Raji (cell line): Measurements from ENCODE around the gene LRRK1.

Source experiments
- POLR2A ChIP-seq: IDR thresholded peaks from 2 replicates; pipeline ENCODE4 v1.6.1; 2011; ENCODE audit warnings: low read depth, low read length, control low read depth; ENCODE audit not compliant: insufficient read depth

LRRK1 gene

GRCh38 chr15:101100593-101101442 lies 181.7 kb downstream of the LRRK1 start:
- no peak for TF ChIP-seq POLR2A

- no peak for TF ChIP-seq POLR2A
These were observed 182.5 kb downstream of the LRRK1 start for GRCh38 chr15:101101676-101102075.

DNA sequence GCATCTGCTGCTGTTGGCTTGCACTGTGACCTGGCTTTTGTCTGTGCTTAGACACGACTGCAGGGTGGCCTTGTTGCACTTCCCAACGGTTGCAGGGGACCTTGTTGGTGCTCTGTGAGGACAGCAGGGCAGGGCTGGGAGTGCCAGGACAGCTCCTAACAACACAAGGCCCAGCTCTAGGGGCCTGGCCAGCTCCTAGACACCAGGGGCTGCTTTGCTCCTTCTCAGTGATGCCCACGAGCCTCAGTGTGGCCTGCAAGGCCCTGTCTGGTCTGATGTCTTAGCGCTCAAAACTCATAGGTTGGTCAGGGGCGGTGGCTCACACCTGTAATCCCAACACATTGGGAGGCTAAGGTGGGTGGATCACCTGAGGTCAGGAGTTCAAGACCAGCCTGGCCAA lies 183.6 kb downstream of the LRRK1 start:
- no peak for TF ChIP-seq POLR2A

DNA sequence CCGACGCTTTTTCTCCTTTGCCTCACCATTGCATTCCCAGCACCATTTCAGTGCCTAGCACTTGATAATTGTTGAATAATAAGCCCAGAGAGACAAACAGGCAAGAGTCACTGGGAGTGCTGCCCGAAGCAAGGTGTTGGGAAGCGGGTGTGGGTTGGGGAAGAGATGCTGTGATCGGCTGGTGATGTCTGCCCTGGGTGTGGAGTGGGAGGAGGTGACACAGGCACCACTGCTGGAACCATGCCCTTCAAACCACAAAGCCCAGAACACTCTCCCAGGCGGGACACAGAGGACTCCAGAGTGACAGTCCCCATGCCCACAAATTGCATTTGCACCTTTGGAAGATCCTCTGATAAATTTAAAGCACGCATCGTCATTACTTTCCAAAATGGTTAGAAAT lies 184.4 kb downstream of the LRRK1 start:
- no peak for TF ChIP-seq POLR2A

- no peak for TF ChIP-seq POLR2A
These were observed 185.0 kb downstream of the LRRK1 start for GRCh38 chr15:101104141-101104540.

GRCh38 chr15:101105059-101105891 lies 186.1 kb downstream of the LRRK1 start:
- no peak for TF ChIP-seq POLR2A

GRCh38 chr15:101107101-101107500 lies 187.9 kb downstream of the LRRK1 start:
- no peak for TF ChIP-seq POLR2A

- TF ChIP-seq POLR2A: no peak
These were observed 188.7 kb downstream of the LRRK1 start for GRCh38 chr15:101107625-101108460.

DNA sequence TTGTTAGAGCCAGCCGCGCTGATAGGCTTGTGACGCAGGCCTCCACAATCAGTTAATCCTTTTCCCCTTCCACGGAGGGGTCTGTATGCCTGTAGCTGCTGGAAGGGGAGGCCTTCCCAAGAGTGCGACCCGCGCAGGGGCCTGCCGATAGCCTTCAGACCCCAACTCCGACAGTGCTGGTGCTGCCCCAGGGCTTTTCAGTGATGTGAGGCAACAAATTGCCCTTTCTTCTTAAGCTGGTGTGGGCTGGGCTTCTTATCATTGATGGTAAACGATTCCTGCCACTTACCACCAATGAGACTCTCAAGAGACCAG lies 189.3 kb downstream of the LRRK1 start:
- no peak for TF ChIP-seq POLR2A

DNA sequence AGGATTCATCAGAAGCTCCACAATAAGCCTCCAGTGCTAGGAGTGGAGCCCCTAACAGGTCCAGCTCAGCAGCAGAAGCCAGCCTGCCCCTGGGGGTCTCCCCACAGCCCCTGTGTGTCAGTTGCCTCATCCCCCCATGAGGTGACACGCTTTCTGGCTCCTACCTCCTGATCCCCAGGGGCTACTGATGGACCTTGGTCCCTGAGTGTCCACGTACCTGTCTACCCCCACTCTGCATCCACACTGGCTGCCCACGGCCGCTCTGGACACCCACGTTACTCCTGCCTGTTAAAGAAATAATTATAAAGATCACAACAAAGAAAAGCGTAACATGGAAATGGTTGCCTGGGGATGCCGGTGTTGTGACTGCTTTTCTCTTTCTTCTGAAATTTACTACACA lies 189.6 kb downstream of the LRRK1 start:
- TF ChIP-seq POLR2A: no peak

GRCh38 chr15:101110681-101111569 lies 191.8 kb downstream of the LRRK1 start:
- no peak for TF ChIP-seq POLR2A

GRCh38 chr15:101111570-101112262 lies 192.6 kb downstream of the LRRK1 start:
- no peak for TF ChIP-seq POLR2A

DNA sequence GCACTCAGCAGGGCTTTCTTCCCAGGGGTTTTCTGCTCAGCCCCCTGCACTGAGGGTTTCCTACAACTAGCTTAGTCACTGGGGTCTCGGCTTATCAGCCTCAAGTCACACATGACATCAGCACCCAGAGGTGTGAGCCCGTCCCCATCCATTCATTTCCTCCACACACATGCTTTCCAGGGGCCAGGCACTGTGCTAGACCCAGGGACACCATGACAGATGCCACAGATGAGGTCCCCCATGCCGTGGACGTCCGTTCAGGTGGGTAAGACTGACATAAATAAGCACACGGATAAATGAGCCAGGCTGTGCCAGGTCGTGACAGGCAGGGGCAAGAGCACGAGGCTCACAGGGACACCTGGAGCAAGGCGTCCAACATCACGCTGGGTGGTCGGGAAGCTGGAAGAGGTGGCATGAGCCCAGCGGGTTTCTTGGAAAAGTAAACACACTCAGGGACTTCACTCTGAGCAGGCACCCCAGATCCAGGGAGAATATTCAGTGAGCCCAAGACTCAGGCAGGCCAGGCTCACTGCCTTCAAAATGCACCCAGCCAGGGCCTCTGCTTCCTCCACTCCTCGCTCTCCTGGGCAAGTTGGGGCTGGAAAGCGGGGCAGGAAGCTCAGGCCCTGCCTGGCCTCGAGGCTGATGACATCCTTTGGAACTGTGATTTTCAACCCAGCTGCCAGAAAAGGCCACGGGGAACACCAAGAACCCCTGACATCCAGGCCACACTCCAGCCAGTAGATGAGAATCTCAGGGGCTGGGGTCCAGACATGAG lies 193.4 kb downstream of the LRRK1 start:
- TF ChIP-seq POLR2A: no peak
